Stomach (tissue), 9 donors: Measurements from ENCODE around the gene LGALS1. TPM values are rescaled to one million over a fixed set of nuclear protein-coding genes. Genes with fewer than 3 reads are reported as not detected.

Experiments used
- DNase-seq, 2 donors: peaks; one replicate each; pipeline versions ENCODE4 v3.0.0 to v3.0.0-alpha.2; 2013 to 2019
- H3K27ac ChIP-seq, 5 donors: fragments of 200-600 bp in 4 of 5; sonication (generic) in 4 of 5; one replicate each; pipeline ENCODE4 v1.5.1; 2013 to 2019; ENCODE audit warnings: mild to moderate bottlenecking in 1 of 5, moderate library complexity in 1 of 5
- H3K27me3 ChIP-seq, 3 donors: fragments of 200-600 bp; sonication (generic); one replicate each; pipeline ENCODE4 v1.5.1; 2017 to 2019; ENCODE audit warnings: mixed run types in 1 of 3
- H3K36me3 ChIP-seq, 4 donors: fragments of 200-600 bp; sonication (generic); 1 replicate in 3 of 4; 2 replicates in 1 of 4; pipeline ENCODE4 v1.5.1; 2016 to 2019
- H3K4me1 ChIP-seq, 4 donors: fragments of 200-600 bp; sonication (generic); one replicate each; pipeline ENCODE4 v1.5.1; 2016 to 2019
- H3K4me3 ChIP-seq, 4 donors: fragments of 200-600 bp; sonication (generic) in 3 of 4; one replicate each; pipeline ENCODE4 v1.5.1; 2016 to 2019; ENCODE audit warnings: mild to moderate bottlenecking in 1 of 4
- H3K9me3 ChIP-seq, 4 donors: fragments of 200-600 bp; sonication (generic); one replicate each; pipeline ENCODE4 v1.5.1; 2016 to 2019
- CTCF ChIP-seq, 7 experiments: fragments of 450-650 bp in 4 of 7; fragments of 200-600 bp in 3 of 7; sonication (generic) in 3 of 7; IDR thresholded peaks; one replicate each; pipeline ENCODE4 v1.5.1; 2016 to 2019; ENCODE audit warnings: antibody characterized with exemption in 7 of 7, control low read depth in 2 of 7, mild to moderate bottlenecking in 1 of 7
- EP300 ChIP-seq: sonication (generic); formaldehyde crosslinking; IDR thresholded peaks from one replicate; pipeline ENCODE4 v1.6.1; 2017; ENCODE audit warnings: antibody characterized with exemption
- POLR2A ChIP-seq, 4 donors: fragments of 450-650 bp; IDR thresholded peaks; one replicate each; pipeline ENCODE4 v1.6.1; 2016; ENCODE audit warnings: antibody characterized with exemption in 4 of 4, control low read depth in 2 of 4, mild to moderate bottlenecking in 1 of 4, moderate library complexity in 1 of 4
- POLR2AphosphoS5 ChIP-seq, 3 donors: sonication (generic); formaldehyde crosslinking; IDR thresholded peaks; one replicate each; pipeline ENCODE4 v1.6.1; 2016; ENCODE audit warnings: antibody characterized with exemption in 3 of 3
- WGBS, 5 donors: extraction: QIAGEN DNeasy Blood & Tissue Kit in 3 of 5; methylation state at CpG; one replicate each; pipeline versions ENCODE4 v1.1.5 to v1.1.7; 2013 to 2018; 5-methylcytosine and 5-hydroxymethylcytosine counted together
- intact Hi-C: fragments of 100-400 bp; cut with DNase I; formaldehyde crosslinking; loops from one replicate; pipeline ENCODE4 v1.15.1; 2023; ENCODE audit warnings: low total_unique reads
- polyA plus RNA-seq, 3 donors: library from polyadenylated mRNA; stranded (reverse); fragments of 200-250 nt; gene quantifications; one replicate each; pipeline ENCODE4 v1.2.3, GENCODE V29; 2013
- total RNA-seq, 5 donors: library from RNA; depleted of rRNA; stranded (reverse); fragments of >200 nt; gene quantifications; one replicate each; pipeline versions ENCODE4 v1.1.0 to v1.2.3, GENCODE V29; 2014 to 2016
- donor health status: healthy with polysubstance abuse.
- donor health status: Bipolar disorder and iron deficiency.
- donor health status: healthy.

Gene LGALS1
- total and polyA plus RNA-seq, 8 donors, result 235 to 1,435 (median 475) TPM

- TF ChIP-seq CTCF (IDR thresholded peaks at IDR 0.05) (no peak), POLR2A (IDR thresholded peaks at IDR 0.05) (no peak), EP300 (no peak), POLR2AphosphoS5 (IDR thresholded peaks at IDR 0.05) (no peak)
- intact Hi-C loops, result no loop called here
- no peaks in the 10 kb centered on the region for H3K27me3 ChIP-seq
- H3K9me3 ChIP-seq, result no peaks in the 10 kb centered on the region
- DNase-seq, result peak in 1 of 2 donors; percentile 32
- H3K36me3 ChIP-seq, result no peaks in the 10 kb centered on the region
- no peak overlapping the region for H3K4me3 ChIP-seq
- no peaks in the 10 kb centered on the region for H3K4me1 ChIP-seq
- 46 to 90% (median 79%) methylated on average over 2 to 3 of the region's 3 CpGs for WGBS, 5 donors
- H3K27ac ChIP-seq, result no peak overlapping the region
These were observed 35.2 kb downstream of the LGALS1 start for GRCh38 chr22:37710675-37711074.

GRCh38 chr22:37711490-37711889, 36.1 kb downstream of the LGALS1 start:
- TF ChIP-seq EP300 (no peak), POLR2A (IDR thresholded peaks at IDR 0.05) (no peak), CTCF (IDR thresholded peaks at IDR 0.05) (no peak), POLR2AphosphoS5 (IDR thresholded peaks at IDR 0.05) (no peak)
- H3K9me3 ChIP-seq, result no peaks in the 10 kb centered on the region
- 87 to 92% (median 91%) methylated on average over 9 to 10 of the region's 10 CpGs for WGBS, 5 donors
- intact Hi-C loops, result no loop called here
- no peak overlapping the region for H3K27ac ChIP-seq
- DNase-seq, result no peak
- no peaks in the 10 kb centered on the region for H3K4me1 ChIP-seq
- H3K27me3 ChIP-seq, result no peaks in the 10 kb centered on the region
- H3K4me3 ChIP-seq, result no peak overlapping the region
- H3K36me3 ChIP-seq, result no peaks in the 10 kb centered on the region

- Histone ChIP-seq H3K4me3 (no peak overlapping the region), H3K9me3 (no peaks in the 10 kb centered on the region), H3K27ac (no peak overlapping the region), H3K27me3 (no peaks in the 10 kb centered on the region), H3K4me1 (no peaks in the 10 kb centered on the region), H3K36me3 (no peaks in the 10 kb centered on the region)
- whole genome bisulfite sequencing, 5 donors, result 88 to 98% (median 96%) methylated on average over 7 of the region's 7 CpGs
- no peak for DNase-seq
- intact Hi-C loops, result no loop called here
- TF ChIP-seq CTCF (IDR thresholded peaks at IDR 0.05) (no peak), POLR2A (IDR thresholded peaks at IDR 0.05) (no peak)
These were observed 38.3 kb downstream of the LGALS1 start for GRCh38 chr22:37713761-37714160.

GRCh38 chr22:37714634-37715033, 39.2 kb downstream of the LGALS1 start:
- no peak overlapping the region for H3K27ac ChIP-seq
- H3K4me1 ChIP-seq, result no peaks in the 10 kb centered on the region
- no peaks in the 10 kb centered on the region for H3K27me3 ChIP-seq
- intact Hi-C loops, result no loop called here
- H3K36me3 ChIP-seq, result no peaks in the 10 kb centered on the region
- 83 to 100% (median 94%) methylated on average over 2 of the region's 2 CpGs for WGBS, 5 donors
- no peaks in the 10 kb centered on the region for H3K9me3 ChIP-seq
- no peak for DNase-seq
- H3K4me3 ChIP-seq, result no peak overlapping the region
- TF ChIP-seq EP300 (no peak), POLR2AphosphoS5 (IDR thresholded peaks at IDR 0.05) (no peak), CTCF (IDR thresholded peaks at IDR 0.05) (no peak), POLR2A (IDR thresholded peaks at IDR 0.05) (no peak)
